Germinal center (tissue), 1 donor: ENCODE data around the gene CCNYL1.
A peak's percentile ranks its signal among the peaks of the same experiment; 100 is the strongest.
"Not testable (repeated sequence)": the region's sequence is repeated elsewhere in the genome, so short reads cannot be mapped to it uniquely, and the experiment has no call there.

Experiments used
- DNase-seq: peaks from one replicate; pipeline ENCODE4 v3.0.0; 2012; ENCODE audit warnings: mixed read lengths, low spot score

CCNYL1 gene

DNA sequence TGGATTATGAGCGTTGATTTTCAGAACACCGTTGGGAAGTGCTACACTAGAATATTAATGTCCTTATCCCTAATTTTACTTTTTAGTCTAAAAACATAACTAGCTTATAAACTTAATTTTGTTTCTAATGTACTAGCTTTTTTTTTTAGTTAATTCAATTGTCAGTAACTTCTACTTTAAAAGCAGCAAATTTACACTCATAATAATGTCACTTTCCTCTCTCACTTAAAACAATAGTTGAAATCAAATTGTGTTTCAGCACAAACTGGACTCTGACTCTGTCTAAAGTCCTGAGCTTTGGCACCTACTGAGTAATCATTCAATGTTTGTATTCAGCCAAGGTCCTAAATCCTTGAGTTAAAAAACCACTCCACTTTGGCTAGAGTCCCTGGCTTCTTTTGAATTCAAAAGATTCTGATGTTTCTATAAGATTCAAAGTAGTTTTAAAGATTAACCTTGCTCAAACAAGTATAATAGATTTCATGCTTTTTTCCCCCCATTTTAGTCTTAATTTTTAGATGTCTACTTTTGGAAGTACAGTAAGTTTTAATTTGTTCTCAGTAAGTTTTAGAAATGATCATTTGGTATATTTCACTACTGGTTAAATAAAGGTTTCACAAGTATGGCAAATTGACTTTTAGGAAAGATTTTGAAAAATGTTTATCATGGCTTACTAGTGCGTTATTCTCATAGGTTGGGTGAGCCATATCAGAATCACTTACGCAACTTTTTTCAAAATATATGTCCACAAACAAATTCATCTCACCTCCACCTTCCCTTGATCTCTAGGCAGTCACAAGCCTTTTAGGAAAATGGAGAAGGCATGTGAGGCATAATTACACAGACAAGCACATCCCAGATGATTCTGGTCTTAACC, 23.4 kb downstream of the CCNYL1 start:
- no peak for DNase-seq

DNA sequence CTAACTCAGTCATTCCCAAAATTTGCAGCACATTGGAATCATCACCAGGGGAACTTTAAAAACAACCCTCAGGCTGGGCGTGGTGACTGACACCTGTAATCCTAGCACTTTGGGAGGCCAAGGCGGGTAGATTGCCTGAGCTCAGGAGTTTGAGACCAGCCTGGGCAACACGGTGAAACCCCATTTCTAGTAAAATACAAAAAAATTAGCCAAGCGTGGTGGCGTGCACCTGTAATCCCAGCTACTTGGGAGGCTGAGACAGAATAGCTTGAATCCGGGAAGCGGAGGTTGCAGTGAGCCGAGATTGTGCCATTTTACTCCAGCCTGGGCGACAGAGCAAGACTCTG, 24.0 kb downstream of the CCNYL1 start:
- not testable (repeated sequence) for DNase-seq

DNA sequence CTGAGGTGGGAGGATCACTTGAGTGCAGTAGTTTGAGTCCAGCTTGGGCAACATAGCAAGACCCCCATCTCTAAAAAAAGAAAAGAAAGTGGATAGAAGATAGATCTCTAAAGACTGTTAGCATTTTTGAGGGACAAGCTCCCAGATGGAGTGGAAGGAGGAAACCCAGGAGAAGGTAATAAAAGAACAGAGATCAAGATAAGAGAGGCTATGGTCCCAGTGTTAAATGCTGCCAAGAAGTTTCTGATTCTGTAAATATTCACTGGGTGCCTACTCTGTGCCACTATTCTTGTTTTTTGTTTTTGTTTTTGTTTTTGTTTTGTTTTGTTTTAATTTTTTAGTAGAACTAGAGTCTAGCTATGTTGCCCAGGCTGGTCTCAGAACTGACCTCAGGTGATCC, 32.1 kb downstream of the CCNYL1 start:
- no peak for DNase-seq

GRCh38 chr2:207744050-207744449, 32.6 kb downstream of the CCNYL1 start:
- DNase-seq = no peak

GRCh38 chr2:207744451-207744850, 33.0 kb downstream of the CCNYL1 start:
- no peak for DNase-seq

DNA sequence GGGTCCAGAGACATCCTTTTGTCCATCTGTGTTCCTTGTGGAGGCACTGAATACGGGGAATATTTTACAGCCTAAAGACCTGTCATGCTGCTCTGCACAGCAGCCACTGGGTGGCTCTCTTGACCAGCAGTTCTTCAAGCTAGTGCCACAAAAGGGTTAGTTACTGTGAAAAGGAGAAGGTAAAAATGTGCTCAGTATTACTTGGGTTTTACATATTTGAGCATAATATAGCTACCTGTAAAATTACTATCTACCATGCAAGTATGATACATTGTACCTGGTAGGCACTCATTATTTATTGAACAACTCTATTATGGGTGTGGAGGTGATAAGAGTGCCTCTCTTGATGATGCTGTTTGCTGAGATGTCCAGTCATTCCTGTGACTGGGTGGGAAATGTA, 34.7 kb downstream of the CCNYL1 start:
- peak; percentile 56 for DNase-seq

DNA sequence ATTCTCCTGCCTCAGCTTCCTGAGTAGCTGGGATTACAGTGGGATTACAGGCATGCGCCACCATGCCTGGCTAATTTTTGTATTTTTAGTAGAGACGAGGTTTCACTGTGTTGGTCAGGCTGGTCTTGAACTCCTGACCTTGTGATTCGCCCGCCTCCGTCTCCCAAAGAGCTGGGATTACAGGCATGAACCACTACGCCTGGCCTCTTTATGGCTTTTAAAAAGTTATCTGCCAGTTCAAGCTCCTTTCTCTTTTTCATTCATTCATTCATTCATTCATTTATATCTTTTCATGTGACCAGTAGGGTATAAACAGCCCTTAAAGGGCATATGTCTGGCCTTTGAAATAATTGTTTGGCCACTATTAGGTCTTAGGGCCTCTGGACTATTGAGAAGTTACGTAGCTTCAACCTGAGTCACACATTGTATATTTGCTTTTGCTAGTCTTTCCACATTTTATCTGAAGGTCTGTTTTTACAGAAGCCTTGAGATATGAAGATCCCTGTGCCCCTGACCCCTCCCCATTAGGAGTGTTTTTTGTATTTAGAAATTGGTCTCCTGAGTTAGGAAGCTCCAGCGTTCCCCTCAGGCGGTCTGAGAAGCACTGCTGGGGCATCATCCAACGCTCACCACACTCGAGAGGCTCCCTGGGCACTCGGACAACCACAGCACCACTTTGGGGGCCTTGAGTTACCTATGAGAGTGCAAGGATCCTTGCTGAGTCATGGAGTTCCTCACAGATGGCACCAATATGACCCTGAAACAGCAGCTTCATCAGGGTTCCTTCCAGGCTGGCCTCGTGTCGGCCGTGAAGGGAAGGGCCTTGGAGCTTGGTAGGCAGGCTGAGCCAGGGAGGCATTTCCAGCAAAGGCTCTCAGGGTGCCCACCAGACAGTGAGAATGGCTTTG, 36.5 kb downstream of the CCNYL1 start:
- DNase-seq = no peak

- DNase-seq = no peak
Observed at GRCh38 chr2:207748993-207749392, 37.6 kb downstream of the CCNYL1 start.

DNA sequence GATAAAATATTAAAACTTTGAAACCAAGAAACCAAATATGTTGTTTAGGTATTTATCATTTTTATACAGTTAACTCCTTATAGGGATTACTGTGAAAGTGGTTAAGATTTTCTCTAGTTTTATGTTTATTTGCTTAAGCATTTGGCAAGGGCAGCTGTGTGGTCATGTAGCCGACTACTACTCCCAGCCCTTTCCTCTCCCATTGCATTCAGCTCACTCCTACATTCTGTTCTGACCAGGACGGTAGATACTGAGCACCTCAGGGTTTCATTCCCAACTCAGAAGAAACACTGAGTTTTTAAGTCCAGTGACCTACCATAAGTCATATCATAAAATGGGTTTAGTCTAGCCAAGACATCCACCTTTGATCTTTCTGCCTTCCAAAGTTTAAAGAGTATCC, 38.4 kb downstream of the CCNYL1 start:
- no peak for DNase-seq

DNA sequence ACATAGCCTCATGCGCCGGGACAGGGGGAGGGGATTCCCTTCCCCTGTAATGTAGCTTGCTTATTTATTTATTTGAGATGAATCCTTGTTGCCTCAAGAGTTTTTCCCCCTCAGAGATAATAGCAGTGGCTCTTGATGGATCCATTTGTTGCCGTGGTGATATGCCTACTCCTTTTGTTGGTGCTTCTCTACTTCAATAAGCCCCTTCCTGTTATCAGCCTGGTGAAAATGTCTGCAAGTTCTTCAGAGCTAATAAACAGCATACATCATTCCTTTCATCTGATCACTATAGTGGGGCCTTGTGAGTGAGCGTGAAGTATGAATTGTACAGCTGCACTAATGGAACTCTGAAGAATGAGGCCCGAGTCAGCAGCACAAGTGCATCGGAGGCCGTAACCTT, 38.9 kb downstream of the CCNYL1 start:
- DNase-seq = no peak

- no peak for DNase-seq
Observed at GRCh38 chr2:207750876-207751275, 39.4 kb downstream of the CCNYL1 start.

DNA sequence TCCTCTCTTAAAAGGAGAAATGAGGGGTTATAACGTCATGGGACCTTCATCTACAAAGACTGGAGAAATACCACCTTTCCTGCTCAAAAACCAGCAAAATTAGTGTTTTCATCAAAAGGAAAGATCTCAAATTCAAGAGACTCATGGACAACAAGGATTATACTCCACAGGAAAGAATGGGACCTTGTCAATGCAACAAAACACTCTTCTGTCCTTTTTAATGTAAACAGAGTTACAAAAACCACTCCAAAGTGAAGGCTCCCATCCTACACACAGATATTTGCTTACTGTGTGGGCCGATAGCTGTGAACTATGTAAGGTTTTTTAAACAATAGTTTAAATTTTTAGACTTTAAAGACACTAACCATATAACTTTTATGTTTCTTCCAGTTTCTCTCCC, 42.2 kb downstream of the CCNYL1 start:
- DNase-seq = not testable (repeated sequence)

- DNase-seq = no peak
Observed at GRCh38 chr2:207754498-207755383, 43.3 kb downstream of the CCNYL1 start.

DNA sequence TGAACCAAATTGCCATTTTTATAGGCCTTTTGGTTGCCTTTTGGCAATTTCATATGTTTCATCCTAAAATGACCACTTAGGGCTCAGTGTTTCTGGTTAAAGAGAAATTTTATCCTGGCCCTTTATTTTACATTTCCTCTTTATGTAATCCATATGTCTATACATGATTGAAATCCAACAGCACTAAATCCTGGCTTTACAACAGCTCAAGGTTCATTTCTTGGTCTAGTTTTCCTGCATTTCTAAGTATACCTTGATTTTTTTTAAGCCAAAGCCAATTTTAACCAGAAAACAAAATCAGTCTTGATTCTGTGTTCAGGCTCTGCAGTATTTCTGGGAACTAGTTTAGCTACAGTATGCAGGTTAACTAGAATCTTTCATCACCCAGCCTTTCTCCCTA, 46.6 kb downstream of the CCNYL1 start:
- no peak for DNase-seq

DNA sequence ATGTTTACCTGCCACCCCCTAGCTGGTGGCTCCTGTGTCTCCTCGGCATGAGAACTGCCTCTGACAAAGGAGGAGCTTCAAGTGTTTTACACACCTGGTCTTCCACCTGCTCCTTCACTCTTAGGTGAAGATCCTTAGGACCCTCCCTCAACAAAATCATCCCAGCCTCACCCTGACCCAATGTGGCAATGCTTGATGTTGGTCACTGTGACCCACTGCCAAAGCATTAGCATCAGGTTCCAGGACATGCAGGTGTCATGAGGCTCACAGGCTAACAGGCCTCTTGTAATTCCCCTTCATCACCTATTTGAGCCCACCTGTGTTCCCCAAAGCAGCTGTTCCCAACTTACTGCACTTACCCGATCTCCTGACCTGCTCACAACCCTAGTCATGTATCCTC, 48.5 kb downstream of the CCNYL1 start:
- no peak for DNase-seq

DNA sequence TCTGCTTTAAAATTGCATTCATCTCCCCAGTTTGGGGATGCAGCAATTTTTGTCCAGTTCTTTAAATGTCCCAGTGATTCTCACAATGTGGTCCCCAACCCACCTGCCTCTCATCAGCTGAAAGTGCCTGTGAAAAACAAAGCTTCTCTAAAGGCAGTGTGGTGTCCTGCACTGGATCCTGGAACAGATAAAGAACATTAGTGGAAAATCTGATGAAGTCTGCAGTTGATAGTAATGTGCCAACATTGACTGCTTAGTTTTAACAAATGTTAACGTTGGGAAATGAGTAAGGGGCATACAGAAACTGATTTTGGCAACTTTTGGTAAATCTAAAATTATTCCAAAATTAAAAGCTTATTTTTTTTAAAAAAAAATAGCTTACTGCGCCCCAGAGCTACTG, 49.0 kb downstream of the CCNYL1 start:
- no peak for DNase-seq

DNA sequence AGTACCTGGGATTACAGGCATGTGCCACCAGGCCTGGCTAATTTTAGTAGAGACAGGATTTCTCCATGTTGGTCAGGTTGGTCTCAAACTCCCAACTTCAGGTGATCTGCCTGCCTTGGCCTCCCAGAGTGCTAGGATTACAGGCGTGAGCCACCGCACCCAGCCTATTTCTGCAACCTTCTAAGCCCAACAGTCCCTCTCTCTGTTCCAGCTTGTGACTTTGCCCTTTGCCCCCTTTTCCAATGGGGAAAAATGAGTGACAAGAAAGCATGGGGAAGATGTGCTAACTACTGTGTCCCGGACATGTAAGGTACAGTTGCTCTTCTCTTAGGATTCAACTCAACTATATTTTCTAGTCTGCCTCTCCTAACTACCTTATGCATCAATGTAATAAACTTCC, 50.0 kb downstream of the CCNYL1 start:
- not testable (repeated sequence) for DNase-seq

DNA sequence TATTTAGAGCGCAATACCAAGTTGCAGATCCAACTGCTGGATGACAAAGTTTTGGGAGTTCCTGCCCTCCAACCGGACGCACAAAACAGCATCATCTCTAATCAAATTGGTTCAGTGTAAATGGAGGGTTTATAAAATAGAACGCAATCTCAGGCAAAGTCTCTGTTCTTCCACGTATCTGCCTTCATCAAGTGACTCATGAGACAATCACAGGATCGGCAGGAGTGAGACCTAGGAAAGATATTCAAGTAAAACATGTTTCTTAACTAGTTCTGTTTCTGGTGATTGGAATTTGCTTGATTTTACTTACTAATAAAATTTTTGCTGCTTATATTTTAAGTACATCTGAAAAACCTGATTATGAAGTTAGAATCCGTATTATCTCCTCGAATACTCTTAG, 50.7 kb downstream of the CCNYL1 start:
- no peak for DNase-seq

GRCh38 chr2:207763303-207763917, 52.0 kb downstream of the CCNYL1 start:
- DNase-seq = no peak

- no peak for DNase-seq
Observed at GRCh38 chr2:207764096-207764630, 52.7 kb downstream of the CCNYL1 start.

- no peak for DNase-seq
Observed at GRCh38 chr2:207765547-207765946, 54.1 kb downstream of the CCNYL1 start.
